ENCODE measurements around the gene RBM7. TPM values are rescaled to one million over a fixed set of nuclear protein-coding genes. Genes with fewer than 3 reads are reported as not detected.
A peak's percentile ranks its signal among the peaks of the same experiment; 100 is the strongest.

Gene RBM7
- total and polyA plus RNA-seq, 2 of the 13 experiments (the other 11 are each of a cell fraction or from before 2014, with no cell fraction given): 30.5 to 32.3 TPM

DNA sequence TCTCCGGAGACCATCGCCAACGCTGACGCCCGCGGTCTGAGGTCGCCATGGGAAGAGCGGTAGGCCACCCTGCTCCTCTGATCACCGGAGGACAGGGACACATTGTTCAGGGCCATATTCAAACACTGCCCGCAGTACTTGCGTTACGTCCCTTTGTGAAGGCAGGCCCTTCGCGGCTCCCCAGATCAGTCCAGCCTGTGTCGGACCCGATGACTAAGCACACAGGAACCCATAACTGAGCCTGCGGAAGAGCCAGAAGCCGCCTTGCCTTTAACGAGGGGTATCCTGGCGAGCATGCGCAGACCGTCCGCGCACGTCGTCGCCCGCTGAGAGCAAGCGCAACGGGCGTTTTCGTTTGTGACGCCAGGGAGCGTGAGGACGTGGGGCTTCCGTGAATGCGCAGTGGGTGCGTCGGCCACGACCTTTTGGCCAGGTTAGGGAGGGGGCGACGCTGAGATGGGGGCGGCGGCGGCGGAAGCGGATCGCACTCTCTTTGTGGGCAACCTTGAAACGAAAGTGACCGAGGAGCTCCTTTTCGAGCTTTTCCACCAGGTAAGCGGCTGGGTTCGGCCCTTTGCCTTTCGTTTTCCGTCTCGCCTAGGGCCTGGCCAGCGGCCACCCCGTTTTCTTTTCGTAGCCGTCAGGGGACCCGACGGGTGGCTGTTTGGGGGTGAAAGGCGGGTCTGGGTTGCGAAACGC lies at the start of gene RBM7, which contains the start of gene C11orf71 (continued):
- TF ChIP-seq, protein P1, sequence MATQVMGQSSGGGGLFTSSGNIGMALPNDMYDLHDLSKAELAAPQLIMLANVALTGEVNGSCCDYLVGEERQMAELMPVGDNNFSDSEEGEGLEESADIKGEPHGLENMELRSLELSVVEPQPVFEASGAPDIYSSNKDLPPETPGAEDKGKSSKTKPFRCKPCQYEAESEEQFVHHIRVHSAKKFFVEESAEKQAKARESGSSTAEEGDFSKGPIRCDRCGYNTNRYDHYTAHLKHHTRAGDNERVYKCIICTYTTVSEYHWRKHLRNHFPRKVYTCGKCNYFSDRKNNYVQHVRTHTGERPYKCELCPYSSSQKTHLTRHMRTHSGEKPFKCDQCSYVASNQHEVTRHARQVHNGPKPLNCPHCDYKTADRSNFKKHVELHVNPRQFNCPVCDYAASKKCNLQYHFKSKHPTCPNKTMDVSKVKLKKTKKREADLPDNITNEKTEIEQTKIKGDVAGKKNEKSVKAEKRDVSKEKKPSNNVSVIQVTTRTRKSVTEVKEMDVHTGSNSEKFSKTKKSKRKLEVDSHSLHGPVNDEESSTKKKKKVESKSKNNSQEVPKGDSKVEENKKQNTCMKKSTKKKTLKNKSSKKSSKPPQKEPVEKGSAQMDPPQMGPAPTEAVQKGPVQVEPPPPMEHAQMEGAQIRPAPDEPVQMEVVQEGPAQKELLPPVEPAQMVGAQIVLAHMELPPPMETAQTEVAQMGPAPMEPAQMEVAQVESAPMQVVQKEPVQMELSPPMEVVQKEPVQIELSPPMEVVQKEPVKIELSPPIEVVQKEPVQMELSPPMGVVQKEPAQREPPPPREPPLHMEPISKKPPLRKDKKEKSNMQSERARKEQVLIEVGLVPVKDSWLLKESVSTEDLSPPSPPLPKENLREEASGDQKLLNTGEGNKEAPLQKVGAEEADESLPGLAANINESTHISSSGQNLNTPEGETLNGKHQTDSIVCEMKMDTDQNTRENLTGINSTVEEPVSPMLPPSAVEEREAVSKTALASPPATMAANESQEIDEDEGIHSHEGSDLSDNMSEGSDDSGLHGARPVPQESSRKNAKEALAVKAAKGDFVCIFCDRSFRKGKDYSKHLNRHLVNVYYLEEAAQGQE (IDR thresholded peaks at IDR 0.05; ENCODE audit: borderline replicate concordance in 1 of 2, low read depth in 1 of 2, low read length in 2 of 2): 0 out of 4 replicates have a peak, but pooled peaks of 1 of the 2 experiments have one; percentile 40
- TF ChIP-seq ZNF563 (CRISPR knock-in tag; IDR thresholded peaks at IDR 0.05) (peak; percentile 93; the same call in 1 of the 2 replicates), MAZ (IDR thresholded peaks at IDR 0.05; ENCODE audit: borderline replicate concordance, low read depth, low read length) (peak; percentile 41; the same call in 1 of the 2 replicates), MAZ (CRISPR knock-in tag; IDR thresholded peaks at IDR 0.05; ENCODE audit: low read depth) (peak; percentile 79; the same call in 1 of the 2 replicates), ZNF678 (CRISPR knock-in tag; IDR thresholded peaks at IDR 0.05) (peak; percentile 76; the same call in 1 of the 2 replicates), HNF4G (IDR thresholded peaks at IDR 0.05; ENCODE audit: borderline replicate concordance, low read depth, low read length) (peak; percentile 58), HNF4G (CRISPR knock-in tag; IDR thresholded peaks at IDR 0.05; ENCODE audit: borderline replicate concordance, low read depth) (0 out of 2 replicates have a peak, but pooled peaks have one; percentile 22), ZNF629 (CRISPR knock-in tag; conservative IDR thresholded peaks at IDR 0.05) (0 out of 2 replicates have a peak, but pooled peaks have one; percentile 12), YY1 (IDR thresholded peaks at IDR 0.05; ENCODE audit: insufficient read depth, insufficient replicate concordance, low read depth, low read length) (peak; percentile 60), CAMTA2 (CRISPR knock-in tag; IDR thresholded peaks at IDR 0.05; ENCODE audit: borderline replicate concordance) (peak; percentile 93; the same call in 1 of the 2 replicates), MAF1 (CRISPR knock-in tag; IDR thresholded peaks at IDR 0.05; ENCODE audit: borderline replicate concordance) (peak; percentile 87), SMARCE1 (IDR thresholded peaks at IDR 0.05; ENCODE audit: borderline replicate concordance) (no peak), ZFAT (CRISPR knock-in tag; conservative IDR thresholded peaks at IDR 0.05) (0 out of 2 replicates have a peak, but pooled peaks have one; percentile 49), ZSCAN9 (CRISPR knock-in tag; IDR thresholded peaks at IDR 0.05; ENCODE audit: borderline replicate concordance) (no peak), SP1 (IDR thresholded peaks at IDR 0.05) (no peak), SP1 (CRISPR knock-in tag; IDR thresholded peaks at IDR 0.05) (peak; percentile 46), ZFP36L1 (CRISPR knock-in tag; IDR thresholded peaks at IDR 0.05) (0 out of 2 replicates have a peak, but pooled peaks have one; percentile 42), ZNF607 (CRISPR knock-in tag; IDR thresholded peaks at IDR 0.05; ENCODE audit: borderline replicate concordance) (peak; percentile 62)
- TF ChIP-seq, protein P2, sequence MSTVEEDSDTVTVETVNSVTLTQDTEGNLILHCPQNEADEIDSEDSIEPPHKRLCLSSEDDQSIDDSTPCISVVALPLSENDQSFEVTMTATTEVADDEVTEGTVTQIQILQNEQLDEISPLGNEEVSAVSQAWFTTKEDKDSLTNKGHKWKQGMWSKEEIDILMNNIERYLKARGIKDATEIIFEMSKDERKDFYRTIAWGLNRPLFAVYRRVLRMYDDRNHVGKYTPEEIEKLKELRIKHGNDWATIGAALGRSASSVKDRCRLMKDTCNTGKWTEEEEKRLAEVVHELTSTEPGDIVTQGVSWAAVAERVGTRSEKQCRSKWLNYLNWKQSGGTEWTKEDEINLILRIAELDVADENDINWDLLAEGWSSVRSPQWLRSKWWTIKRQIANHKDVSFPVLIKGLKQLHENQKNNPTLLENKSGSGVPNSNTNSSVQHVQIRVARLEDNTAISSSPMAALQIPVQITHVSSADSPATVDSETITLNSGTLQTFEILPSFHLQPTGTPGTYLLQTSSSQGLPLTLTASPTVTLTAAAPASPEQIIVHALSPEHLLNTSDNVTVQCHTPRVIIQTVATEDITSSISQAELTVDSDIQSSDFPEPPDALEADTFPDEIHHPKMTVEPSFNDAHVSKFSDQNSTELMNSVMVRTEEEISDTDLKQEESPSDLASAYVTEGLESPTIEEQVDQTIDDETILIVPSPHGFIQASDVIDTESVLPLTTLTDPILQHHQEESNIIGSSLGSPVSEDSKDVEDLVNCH (CRISPR knock-in tag; IDR thresholded peaks at IDR 0.05): no peak
- TF ChIP-seq, protein P3, sequence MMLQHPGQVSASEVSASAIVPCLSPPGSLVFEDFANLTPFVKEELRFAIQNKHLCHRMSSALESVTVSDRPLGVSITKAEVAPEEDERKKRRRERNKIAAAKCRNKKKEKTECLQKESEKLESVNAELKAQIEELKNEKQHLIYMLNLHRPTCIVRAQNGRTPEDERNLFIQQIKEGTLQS (CRISPR knock-in tag; IDR thresholded peaks at IDR 0.05): peak; percentile 82
- TF ChIP-seq, protein P4, sequence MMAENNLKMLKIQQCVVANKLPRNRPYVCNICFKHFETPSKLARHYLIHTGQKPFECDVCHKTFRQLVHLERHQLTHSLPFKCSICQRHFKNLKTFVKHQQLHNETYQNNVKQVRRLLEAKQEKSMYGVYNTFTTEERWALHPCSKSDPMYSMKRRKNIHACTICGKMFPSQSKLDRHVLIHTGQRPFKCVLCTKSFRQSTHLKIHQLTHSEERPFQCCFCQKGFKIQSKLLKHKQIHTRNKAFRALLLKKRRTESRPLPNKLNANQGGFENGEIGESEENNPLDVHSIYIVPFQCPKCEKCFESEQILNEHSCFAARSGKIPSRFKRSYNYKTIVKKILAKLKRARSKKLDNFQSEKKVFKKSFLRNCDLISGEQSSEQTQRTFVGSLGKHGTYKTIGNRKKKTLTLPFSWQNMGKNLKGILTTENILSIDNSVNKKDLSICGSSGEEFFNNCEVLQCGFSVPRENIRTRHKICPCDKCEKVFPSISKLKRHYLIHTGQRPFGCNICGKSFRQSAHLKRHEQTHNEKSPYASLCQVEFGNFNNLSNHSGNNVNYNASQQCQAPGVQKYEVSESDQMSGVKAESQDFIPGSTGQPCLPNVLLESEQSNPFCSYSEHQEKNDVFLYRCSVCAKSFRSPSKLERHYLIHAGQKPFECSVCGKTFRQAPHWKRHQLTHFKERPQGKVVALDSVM (CRISPR knock-in tag; IDR thresholded peaks at IDR 0.05): 0 out of 2 replicates have a peak, but pooled peaks have one; percentile 26
